Fibroblast of lung (primary cell): ENCODE measurements around the gene INF2. TPM values are rescaled to one million over a fixed set of nuclear protein-coding genes. Genes with fewer than 3 reads are reported as not detected.

ENCODE experiments used
- DNase-seq, 2 donors: peaks; one replicate each; pipeline versions ENCODE4 v3.0.0 to v3.0.0-alpha.2; 2010; ENCODE audit warnings: low read depth in 2 of 2
- H2AFZ ChIP-seq: 2 replicates; pipeline ENCODE4 v1.5.1; 2012; ENCODE audit warnings: low read length, control low read depth, inconsistent platforms
- H3K27ac ChIP-seq: 2 replicates; pipeline ENCODE4 v1.5.1; 2011; ENCODE audit warnings: low read length, control low read depth; ENCODE audit not compliant: insufficient read depth
- H3K27me3 ChIP-seq: 2 replicates; pipeline ENCODE4 v1.5.1; 2011; ENCODE audit warnings: mild to moderate bottlenecking, low read length; ENCODE audit not compliant: control insufficient read depth, insufficient read depth
- H3K36me3 ChIP-seq: 2 replicates; pipeline ENCODE4 v1.5.1; 2011; ENCODE audit warnings: low read length; ENCODE audit not compliant: control insufficient read depth, insufficient read depth
- H3K4me1 ChIP-seq: 2 replicates; pipeline ENCODE4 v1.5.1; 2011; ENCODE audit warnings: low read length; ENCODE audit not compliant: control insufficient read depth, insufficient read depth; ENCODE audit errors: extremely low read depth
- H3K4me2 ChIP-seq: 2 replicates; pipeline ENCODE4 v1.5.1; 2011; ENCODE audit warnings: low read length, control low read depth; ENCODE audit not compliant: insufficient read depth; ENCODE audit errors: extremely low read depth
- H3K4me3 ChIP-seq, 4 experiments: fragments of 200-600 bp in 1 of 4; sonication (generic) in 1 of 4; replicated peaks in 1 of 4; 2 replicates each; pipeline ENCODE4 v1.5.1; 2011 to 2016; ENCODE audit warnings: low read length in 4 of 4, low read depth in 3 of 4, mild to moderate bottlenecking in 3 of 4, control low read depth in 2 of 4, inconsistent platforms in 1 of 4, mixed read lengths in 1 of 4; ENCODE audit not compliant: insufficient read depth in 1 of 4; ENCODE audit errors: control extremely low read depth in 1 of 4
- H3K79me2 ChIP-seq: 2 replicates; pipeline ENCODE4 v1.5.1; 2012; ENCODE audit warnings: mild to moderate bottlenecking, low read length, inconsistent platforms; ENCODE audit not compliant: control insufficient read depth, insufficient read depth
- H3K9ac ChIP-seq: 2 replicates; pipeline ENCODE4 v1.5.1; 2011; ENCODE audit warnings: mild to moderate bottlenecking, low read length, control low read depth; ENCODE audit not compliant: insufficient read depth
- H3K9me3 ChIP-seq: 2 replicates; pipeline ENCODE4 v1.5.1; 2012; ENCODE audit warnings: low read depth, low read length; ENCODE audit not compliant: control insufficient read depth, insufficient read depth
- H4K20me1 ChIP-seq: 2 replicates; pipeline ENCODE4 v1.5.1; 2011; ENCODE audit warnings: low read length; ENCODE audit not compliant: control insufficient read depth, insufficient read depth; ENCODE audit errors: extremely low read depth
- CTCF ChIP-seq, 2 donors: IDR thresholded peaks in 1 of 2; conservative IDR thresholded peaks in 1 of 2; 1 replicate in 1 of 2; 2 replicates in 1 of 2; pipeline ENCODE4 v1.5.1; 2011 to 2012; ENCODE audit warnings: low read length in 2 of 2, control low read depth in 1 of 2, inconsistent platforms in 1 of 2, low read depth in 1 of 2, mild to moderate bottlenecking in 1 of 2
- EZH2 ChIP-seq: IDR thresholded peaks from 2 replicates; pipeline ENCODE4 v1.5.1; 2012; ENCODE audit warnings: low read length, control low read depth, mild to moderate bottlenecking; ENCODE audit errors: missing control alignments
- polyA plus RNA-seq, 2 donors: library from polyadenylated mRNA; depleted of rRNA in 1 of 2; stranded (reverse) in 1 of 2; unstranded in 1 of 2; fragments of >200 nt; gene quantifications; 2 replicates each; pipeline ENCODE4 v1.2.1, GENCODE V29; 2011 to 2012; ENCODE audit warnings: missing spikeins in 1 of 2
- total RNA-seq: library from RNA; depleted of rRNA; stranded (reverse); fragments of >200 nt; gene quantifications from 2 replicates; pipeline ENCODE4 v1.2.1, GENCODE V29; 2014

Gene INF2
- total and polyA plus RNA-seq, 2 donors (not counting 1 experiment from before 2014, with no cell fraction given): 19.8 to 50.9 TPM

GRCh38 chr14:104673481-104673880, 15.9 kb upstream of the INF2 start:
- H3K27me3 ChIP-seq: no peaks in the 10 kb centered on the region
- no peak overlapping the region for H3K4me3 ChIP-seq
- H3K79me2 ChIP-seq: no peaks in the 10 kb centered on the region
- no peak for DNase-seq
- no peak overlapping the region for H3K27ac ChIP-seq
- no peak overlapping the region for H2AFZ ChIP-seq
- no peak overlapping the region for H3K4me2 ChIP-seq
- peaks cover 7% of the 10 kb centered on the region for H3K4me1 ChIP-seq
- H3K36me3 ChIP-seq: no peaks in the 10 kb centered on the region
- TF ChIP-seq EZH2 (no peak), CTCF (conservative IDR thresholded peaks at IDR 0.05 in 1 of 2, IDR thresholded peaks at IDR 0.05 in 1 of 2; ENCODE audit: low read depth in 1 of 2, low read length in 2 of 2) (no peak)
- no peaks in the 10 kb centered on the region for H3K9me3 ChIP-seq
- no peak overlapping the region for H3K9ac ChIP-seq
- no peaks in the 10 kb centered on the region for H4K20me1 ChIP-seq

GRCh38 chr14:104675447-104675846, 14.0 kb upstream of the INF2 start:
- no peak overlapping the region for H3K4me2 ChIP-seq
- H3K79me2 ChIP-seq: no peaks in the 10 kb centered on the region
- no peak overlapping the region for H3K9ac ChIP-seq
- no peaks in the 10 kb centered on the region for H3K27me3 ChIP-seq
- H3K27ac ChIP-seq: no peak overlapping the region
- H3K4me3 ChIP-seq: no peak overlapping the region
- no peaks in the 10 kb centered on the region for H3K36me3 ChIP-seq
- peaks cover 19% of the 10 kb centered on the region for H3K4me1 ChIP-seq
- H3K9me3 ChIP-seq: no peaks in the 10 kb centered on the region
- no peak for DNase-seq
- no peak overlapping the region for H2AFZ ChIP-seq
- no peak for TF ChIP-seq EZH2
- no peaks in the 10 kb centered on the region for H4K20me1 ChIP-seq

- H3K79me2 ChIP-seq: no peaks in the 10 kb centered on the region
- no peak overlapping the region for H3K27ac ChIP-seq
- TF ChIP-seq EZH2 (no peak), CTCF (conservative IDR thresholded peaks at IDR 0.05 in 1 of 2, IDR thresholded peaks at IDR 0.05 in 1 of 2; ENCODE audit: low read depth in 1 of 2, low read length in 2 of 2) (no peak)
- H3K4me2 ChIP-seq: no peak overlapping the region
- H3K9ac ChIP-seq: no peak overlapping the region
- H4K20me1 ChIP-seq: no peaks in the 10 kb centered on the region
- H3K4me3 ChIP-seq: no peak overlapping the region
- H2AFZ ChIP-seq: no peak overlapping the region
- DNase-seq: no peak
- H3K36me3 ChIP-seq: no peaks in the 10 kb centered on the region
- H3K27me3 ChIP-seq: no peaks in the 10 kb centered on the region
- H3K4me1 ChIP-seq: peaks cover 27% of the 10 kb centered on the region
- H3K9me3 ChIP-seq: no peaks in the 10 kb centered on the region
Measured at GRCh38 chr14:104676130-104676693, 13.2 kb upstream of the INF2 start.
